MCF 10A (cell line): Measurements from ENCODE around the gene HECW1. TPM values are rescaled to one million over a fixed set of nuclear protein-coding genes. Genes with fewer than 3 reads are reported as not detected.

ENCODE experiments used
- BruUV-seq: library from RNA; stranded (reverse); fragments of 400-500 nt; replicated peaks from 2 replicates; lab custom pipeline; 2021; lab: Mats Ljungman, UMichigan
- CTCF ChIA-PET: fragments of 300-600 bp; sonication (Branson Sonifier 250); formaldehyde crosslinking; extraction: SDS; loops from one replicate; lab custom pipeline; 2021; ENCODE audit warnings: antibody characterized with exemption, inconsistent platforms; lab: Yijun Ruan, JAX
- POLR2A ChIA-PET: fragments of 300-600, 350-650 bp; sonication (Branson Sonifier 250); formaldehyde crosslinking; extraction: SDS; loops from one replicate; lab custom pipeline; 2020; ENCODE audit warnings: antibody characterized with exemption, inconsistent platforms; lab: Yijun Ruan, JAX
- DNase-seq: peaks from one replicate; pipeline ENCODE4 v3.0.0-alpha.2; 2018; ENCODE audit not compliant: unreplicated experiment
- H3K27ac Mint-ChIP-seq: one replicate; pipeline ENCODE4 v1.8.0; 2022; ENCODE audit warnings: mild to moderate bottlenecking, low read depth, mixed read lengths; ENCODE audit not compliant: unreplicated experiment
- H3K27me3 Mint-ChIP-seq: one replicate; pipeline ENCODE4 v1.8.0; 2022; ENCODE audit warnings: mixed read lengths; ENCODE audit not compliant: insufficient read depth, unreplicated experiment
- H3K36me3 Mint-ChIP-seq: one replicate; pipeline ENCODE4 v1.8.0; 2022; ENCODE audit warnings: mild to moderate bottlenecking, moderate library complexity, mixed read lengths; ENCODE audit not compliant: insufficient read depth, unreplicated experiment
- H3K4me1 Mint-ChIP-seq: one replicate; pipeline ENCODE4 v1.8.0; 2022; ENCODE audit warnings: mixed read lengths; ENCODE audit not compliant: insufficient read depth, unreplicated experiment
- H3K4me3 Mint-ChIP-seq: one replicate; pipeline ENCODE4 v1.8.0; 2022; ENCODE audit warnings: mild to moderate bottlenecking, moderate library complexity, mixed read lengths; ENCODE audit not compliant: unreplicated experiment
- H3K9me3 Mint-ChIP-seq: one replicate; pipeline ENCODE4 v1.8.0; 2022; ENCODE audit warnings: mixed read lengths; ENCODE audit not compliant: unreplicated experiment
- intact Hi-C: fragments of 100-400 bp; cut with micrococcal nuclease; formaldehyde crosslinking; loops from 2 replicates; pipeline ENCODE4 v1.14.1; 2022
- total RNA-seq: library from RNA; stranded (reverse); gene quantifications from 2 replicates; pipeline ENCODE4 v1.2.3, GENCODE V29; 2022
- TF ChIP-seq, protein P1 (sequence below): fragments of 200-600 bp; IDR thresholded peaks from one replicate; pipeline ENCODE4 v1.8.0; 2022; ENCODE audit warnings: antibody characterized with exemption, mild to moderate bottlenecking; ENCODE audit not compliant: unreplicated experiment

Gene HECW1
- total RNA-seq, 1 experiment from 2014 or later = not detected

DNA sequence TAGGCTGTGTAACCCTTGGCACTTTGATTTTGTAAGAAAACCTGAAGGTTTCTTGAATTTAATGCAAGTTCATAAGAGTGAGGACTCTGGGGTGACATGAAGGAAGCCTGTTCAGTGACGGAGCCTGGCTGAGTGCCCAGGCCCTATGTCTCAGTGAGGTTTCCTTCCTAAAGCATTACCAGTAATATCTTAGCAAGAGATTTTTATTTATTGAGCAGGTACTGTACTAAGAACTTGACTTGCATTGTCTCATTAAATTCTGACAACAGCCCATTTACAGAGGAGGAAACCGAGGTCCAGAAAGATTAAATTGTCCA lies 197.2 kb downstream of the HECW1 start:
- H3K36me3 Mint-ChIP-seq = no peaks in the 10 kb centered on the region
- intact Hi-C loops = no loop called here
- CTCF ChIA-PET = no interaction called here
- DNase-seq = no peak
- peaks cover 5% of the 10 kb centered on the region for H3K4me1 Mint-ChIP-seq
- H3K27me3 Mint-ChIP-seq = no peaks in the 10 kb centered on the region
- POLR2A ChIA-PET = no interaction called here
- TF ChIP-seq, protein P1, sequence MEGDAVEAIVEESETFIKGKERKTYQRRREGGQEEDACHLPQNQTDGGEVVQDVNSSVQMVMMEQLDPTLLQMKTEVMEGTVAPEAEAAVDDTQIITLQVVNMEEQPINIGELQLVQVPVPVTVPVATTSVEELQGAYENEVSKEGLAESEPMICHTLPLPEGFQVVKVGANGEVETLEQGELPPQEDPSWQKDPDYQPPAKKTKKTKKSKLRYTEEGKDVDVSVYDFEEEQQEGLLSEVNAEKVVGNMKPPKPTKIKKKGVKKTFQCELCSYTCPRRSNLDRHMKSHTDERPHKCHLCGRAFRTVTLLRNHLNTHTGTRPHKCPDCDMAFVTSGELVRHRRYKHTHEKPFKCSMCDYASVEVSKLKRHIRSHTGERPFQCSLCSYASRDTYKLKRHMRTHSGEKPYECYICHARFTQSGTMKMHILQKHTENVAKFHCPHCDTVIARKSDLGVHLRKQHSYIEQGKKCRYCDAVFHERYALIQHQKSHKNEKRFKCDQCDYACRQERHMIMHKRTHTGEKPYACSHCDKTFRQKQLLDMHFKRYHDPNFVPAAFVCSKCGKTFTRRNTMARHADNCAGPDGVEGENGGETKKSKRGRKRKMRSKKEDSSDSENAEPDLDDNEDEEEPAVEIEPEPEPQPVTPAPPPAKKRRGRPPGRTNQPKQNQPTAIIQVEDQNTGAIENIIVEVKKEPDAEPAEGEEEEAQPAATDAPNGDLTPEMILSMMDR = no peak
- BruUV-seq = no TSS peak
- H3K27ac Mint-ChIP-seq = no peak overlapping the region
- no peak overlapping the region for H3K4me3 Mint-ChIP-seq
- H3K9me3 Mint-ChIP-seq = no peaks in the 10 kb centered on the region

DNA sequence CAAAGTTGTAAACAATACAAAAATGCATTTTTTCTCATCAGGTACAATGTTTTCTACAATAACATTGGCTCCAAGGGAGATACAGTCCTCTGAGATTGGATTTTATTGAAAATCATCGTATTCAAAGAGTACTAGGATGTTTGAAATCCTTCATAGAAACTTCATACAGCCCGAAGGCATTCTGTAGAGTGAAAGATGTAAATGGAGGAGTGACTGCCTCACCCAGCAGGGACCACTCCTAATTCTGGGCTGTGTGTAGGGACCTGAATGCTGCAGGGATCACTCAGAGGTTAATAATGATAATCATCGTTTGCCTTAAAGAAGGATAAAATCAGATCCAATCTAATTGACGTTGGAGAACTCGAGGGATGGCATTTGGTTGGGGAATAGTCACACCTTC lies 198.6 kb downstream of the HECW1 start:
- Mint-ChIP-seq H3K4me1 (peaks cover 5% of the 10 kb centered on the region), H3K36me3 (no peaks in the 10 kb centered on the region), H3K4me3 (no peak overlapping the region), H3K27me3 (no peaks in the 10 kb centered on the region), H3K27ac (no peak overlapping the region), H3K9me3 (no peaks in the 10 kb centered on the region)
- intact Hi-C loops = no loop called here
- TF ChIP-seq, protein P1 = no peak
- CTCF ChIA-PET = no interaction called here
- no TSS peak for BruUV-seq
- POLR2A ChIA-PET = no interaction called here
- DNase-seq = no peak

DNA sequence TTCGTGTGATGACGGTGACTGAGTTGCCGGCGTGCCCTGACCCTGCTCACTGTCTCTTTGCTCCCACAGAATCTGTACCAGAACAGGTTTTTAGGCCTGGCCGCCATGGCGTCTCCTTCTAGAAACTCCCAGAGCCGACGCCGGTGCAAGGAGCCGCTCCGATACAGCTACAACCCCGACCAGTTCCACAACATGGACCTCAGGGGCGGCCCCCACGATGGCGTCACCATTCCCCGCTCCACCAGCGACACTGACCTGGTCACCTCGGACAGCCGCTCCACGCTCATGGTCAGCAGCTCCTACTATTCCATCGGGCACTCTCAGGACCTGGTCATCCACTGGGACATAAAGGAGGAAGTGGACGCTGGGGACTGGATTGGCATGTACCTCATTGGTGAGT lies 199.2 kb downstream of the HECW1 start:
- TF ChIP-seq, protein P1 = no peak
- no peak for DNase-seq
- no peak overlapping the region for H3K4me3 Mint-ChIP-seq
- H3K27me3 Mint-ChIP-seq = no peaks in the 10 kb centered on the region
- ChIA-PET POLR2A (no interaction called here), CTCF (no interaction called here)
- no peaks in the 10 kb centered on the region for H3K36me3 Mint-ChIP-seq
- intact Hi-C loops = no loop called here
- peaks cover 5% of the 10 kb centered on the region for H3K4me1 Mint-ChIP-seq
- H3K27ac Mint-ChIP-seq = no peak overlapping the region
- no TSS peak for BruUV-seq
- H3K9me3 Mint-ChIP-seq = no peaks in the 10 kb centered on the region

DNA sequence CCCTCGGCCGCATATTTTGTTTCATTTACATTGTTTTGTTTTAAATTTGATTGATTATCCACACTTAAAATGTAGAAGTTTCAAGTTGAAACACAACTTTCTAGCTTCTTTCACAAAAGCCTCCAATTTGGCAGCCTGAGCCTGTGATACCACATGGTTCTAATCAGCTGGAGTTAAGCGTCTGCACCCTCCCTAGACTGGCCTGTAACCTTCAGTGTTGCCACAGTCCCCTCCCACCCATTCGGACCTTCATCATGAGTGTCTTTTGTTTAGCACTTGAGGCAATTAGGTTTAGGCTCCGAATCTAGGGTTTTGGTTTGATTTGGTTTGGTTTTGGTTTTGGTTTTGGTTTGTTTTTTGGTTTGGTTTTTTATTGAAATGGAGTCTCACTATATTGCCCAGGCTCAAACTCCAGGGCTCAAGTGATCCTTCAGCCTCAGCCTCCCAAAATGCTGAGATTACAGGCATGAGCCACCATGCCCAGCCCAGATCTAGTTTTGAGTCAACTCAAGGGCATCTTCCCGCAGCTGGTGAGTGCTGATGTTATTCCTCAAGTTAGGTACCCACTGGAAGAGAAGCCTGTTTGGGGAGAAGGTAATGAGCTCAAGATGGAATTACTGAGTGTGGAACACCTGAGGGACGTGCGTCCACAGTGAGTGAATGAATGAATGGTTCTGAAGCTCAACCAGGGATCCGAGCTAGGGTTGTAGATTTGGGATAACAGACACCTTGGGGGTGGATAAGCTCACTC lies 201.4 kb downstream of the HECW1 start:
- no peaks in the 10 kb centered on the region for H3K27me3 Mint-ChIP-seq
- H3K27ac Mint-ChIP-seq = no peak overlapping the region
- ChIA-PET CTCF (interaction anchor here (0.7 to 1.3 kb wide), 3 partner anchors 14 to 141 kb away, joined by 3 to 5 read pairs (median 3); no protein-coding TSS in a partner anchor), POLR2A (interaction anchor here (0.6 kb wide), 4 partner anchors 11 to 437 kb away, joined by 3 to 4 read pairs (median 3); no protein-coding TSS in a partner anchor)
- no peaks in the 10 kb centered on the region for H3K36me3 Mint-ChIP-seq
- DNase-seq = no peak
- intact Hi-C loops = no loop called here
- TF ChIP-seq, protein P1 = no peak
- no peak overlapping the region for H3K4me3 Mint-ChIP-seq
- no peaks in the 10 kb centered on the region for H3K9me3 Mint-ChIP-seq
- H3K4me1 Mint-ChIP-seq = peaks cover 5% of the 10 kb centered on the region
- no TSS peak for BruUV-seq
